ENCODE results near the gene SHB.

DNA sequence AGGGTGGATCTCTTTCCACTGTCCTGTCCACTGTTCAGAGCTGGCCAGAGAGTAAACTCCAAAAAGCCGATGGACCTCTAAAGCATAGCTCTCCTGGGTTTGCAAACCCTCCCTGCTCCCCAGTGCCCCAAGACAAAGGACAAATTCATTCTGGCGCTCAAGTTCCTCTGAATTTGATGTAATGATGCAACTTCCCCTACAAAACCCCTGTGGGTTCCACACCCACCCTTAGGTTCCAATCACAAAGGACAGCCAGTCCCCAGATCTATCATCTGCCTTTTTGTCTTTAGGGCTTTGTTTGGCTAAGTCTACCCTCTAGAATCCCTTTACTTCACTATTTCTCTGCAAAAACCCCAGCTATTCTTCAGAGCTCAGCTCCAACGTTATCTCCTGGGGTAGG is 107.7 kb downstream of the SHB start:
- TF ChIP-seq, protein P1, sequence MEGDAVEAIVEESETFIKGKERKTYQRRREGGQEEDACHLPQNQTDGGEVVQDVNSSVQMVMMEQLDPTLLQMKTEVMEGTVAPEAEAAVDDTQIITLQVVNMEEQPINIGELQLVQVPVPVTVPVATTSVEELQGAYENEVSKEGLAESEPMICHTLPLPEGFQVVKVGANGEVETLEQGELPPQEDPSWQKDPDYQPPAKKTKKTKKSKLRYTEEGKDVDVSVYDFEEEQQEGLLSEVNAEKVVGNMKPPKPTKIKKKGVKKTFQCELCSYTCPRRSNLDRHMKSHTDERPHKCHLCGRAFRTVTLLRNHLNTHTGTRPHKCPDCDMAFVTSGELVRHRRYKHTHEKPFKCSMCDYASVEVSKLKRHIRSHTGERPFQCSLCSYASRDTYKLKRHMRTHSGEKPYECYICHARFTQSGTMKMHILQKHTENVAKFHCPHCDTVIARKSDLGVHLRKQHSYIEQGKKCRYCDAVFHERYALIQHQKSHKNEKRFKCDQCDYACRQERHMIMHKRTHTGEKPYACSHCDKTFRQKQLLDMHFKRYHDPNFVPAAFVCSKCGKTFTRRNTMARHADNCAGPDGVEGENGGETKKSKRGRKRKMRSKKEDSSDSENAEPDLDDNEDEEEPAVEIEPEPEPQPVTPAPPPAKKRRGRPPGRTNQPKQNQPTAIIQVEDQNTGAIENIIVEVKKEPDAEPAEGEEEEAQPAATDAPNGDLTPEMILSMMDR (IDR thresholded peaks at IDR 0.05): no peak
- TF ChIP-seq POLR2AphosphoS5 (IDR thresholded peaks at IDR 0.05; ENCODE audit: insufficient read depth in 1 of 2, low read depth in 1 of 2) (no peak), POLR2A (IDR thresholded peaks at IDR 0.05) (no peak)
